Dermis microvascular lymphatic vessel endothelial cell (primary cell): ENCODE data around the gene EPB41L4A. TPM values are rescaled to one million over a fixed set of nuclear protein-coding genes. Genes with fewer than 3 reads are reported as not detected.
"Not testable (repeated sequence)": the region's sequence is repeated elsewhere in the genome, so short reads cannot be mapped to it uniquely, and the experiment has no call there.

ENCODE experiments used
- DNase-seq, 2 donors: peaks; one replicate each; pipeline versions ENCODE4 v3.0.0 to v3.0.0-alpha.2; 2010; ENCODE audit warnings: low read depth in 2 of 2
- total RNA-seq: library from RNA; depleted of rRNA; stranded (reverse); fragments of >200 nt; gene quantifications from 2 replicates; pipeline ENCODE4 v1.2.1, GENCODE V29; 2014

EPB41L4A gene
- total RNA-seq, 1 donor from 2014 or later: 17.8 TPM

DNA sequence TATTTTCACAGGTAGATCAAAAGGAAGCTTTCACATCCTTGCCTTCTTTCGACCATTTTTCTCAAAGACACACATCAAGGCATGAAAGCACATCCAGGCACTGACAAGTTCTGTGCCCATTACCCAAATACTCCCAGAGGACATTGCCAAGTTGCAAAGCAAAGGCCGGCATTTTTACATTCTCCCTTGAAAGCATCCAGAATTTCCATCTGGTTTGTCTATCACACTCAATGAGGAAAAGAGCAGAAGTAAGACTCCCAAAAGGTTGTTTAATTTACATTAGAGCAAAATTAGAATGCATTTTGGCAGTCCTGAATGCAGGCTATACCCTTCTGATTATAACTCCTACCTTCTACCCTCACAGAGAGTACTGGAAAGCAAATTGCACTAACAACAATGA, 160.5 kb downstream of the EPB41L4A start:
- DNase-seq: no peak

DNA sequence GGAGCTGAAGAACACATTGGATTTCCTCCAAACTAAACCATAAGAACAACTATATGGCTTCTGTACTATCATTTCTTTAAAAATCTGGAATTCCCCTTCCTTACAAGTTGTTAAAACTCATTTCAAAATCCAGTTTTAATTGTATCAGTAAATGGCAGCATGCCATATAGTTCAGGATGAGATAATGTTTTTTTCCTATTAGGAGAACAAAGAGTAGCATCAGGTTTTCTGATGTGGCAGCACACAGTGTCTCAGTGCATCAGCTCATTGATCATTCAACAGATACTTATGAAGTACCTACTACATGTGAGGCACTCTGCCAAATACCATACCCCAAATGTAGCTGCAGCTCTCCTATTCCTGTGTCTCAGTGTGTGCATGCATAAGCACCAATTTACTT, 161.1 kb downstream of the EPB41L4A start:
- peak in 1 of 2 donors; percentile 50 for DNase-seq

DNA sequence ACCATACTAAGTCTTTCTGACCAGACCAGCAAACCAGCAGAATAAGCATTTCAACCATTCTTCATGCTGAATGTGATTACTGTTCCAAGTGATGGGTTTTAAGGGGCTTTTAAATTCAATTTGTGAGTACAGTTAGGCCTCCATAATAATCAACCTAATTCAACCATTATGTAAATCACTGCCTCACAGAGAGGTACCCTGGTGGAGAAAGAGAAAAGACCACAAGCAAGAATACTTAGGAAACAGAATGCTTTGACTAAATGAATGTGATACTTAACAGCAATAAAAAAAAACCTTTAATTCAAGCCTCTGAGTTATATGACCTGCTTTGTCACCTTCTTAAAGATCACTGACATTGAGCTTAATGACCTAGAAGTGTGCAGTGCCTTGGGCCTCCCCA, 162.1 kb downstream of the EPB41L4A start:
- no peak for DNase-seq

DNA sequence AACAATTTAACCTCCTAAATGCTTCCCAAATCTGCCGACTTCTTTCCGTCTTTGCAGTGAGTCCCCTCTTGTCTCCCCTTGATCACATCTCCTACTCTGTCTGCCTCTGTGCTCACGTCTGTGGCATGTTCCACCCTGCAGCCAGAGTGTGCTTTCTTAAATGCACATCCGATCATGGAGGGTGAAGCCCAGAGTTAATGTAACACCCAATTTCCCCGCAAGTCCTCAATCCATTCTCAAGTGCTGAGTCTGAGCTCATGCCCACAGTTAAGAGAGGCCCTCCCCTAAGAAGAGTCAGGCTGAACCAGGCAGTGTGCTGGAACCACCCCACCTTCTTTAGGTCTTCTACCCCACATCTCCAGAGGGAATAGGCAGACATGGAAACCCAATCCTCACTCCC, 164.8 kb downstream of the EPB41L4A start:
- peak in 1 of 2 donors; percentile 6 for DNase-seq

DNA sequence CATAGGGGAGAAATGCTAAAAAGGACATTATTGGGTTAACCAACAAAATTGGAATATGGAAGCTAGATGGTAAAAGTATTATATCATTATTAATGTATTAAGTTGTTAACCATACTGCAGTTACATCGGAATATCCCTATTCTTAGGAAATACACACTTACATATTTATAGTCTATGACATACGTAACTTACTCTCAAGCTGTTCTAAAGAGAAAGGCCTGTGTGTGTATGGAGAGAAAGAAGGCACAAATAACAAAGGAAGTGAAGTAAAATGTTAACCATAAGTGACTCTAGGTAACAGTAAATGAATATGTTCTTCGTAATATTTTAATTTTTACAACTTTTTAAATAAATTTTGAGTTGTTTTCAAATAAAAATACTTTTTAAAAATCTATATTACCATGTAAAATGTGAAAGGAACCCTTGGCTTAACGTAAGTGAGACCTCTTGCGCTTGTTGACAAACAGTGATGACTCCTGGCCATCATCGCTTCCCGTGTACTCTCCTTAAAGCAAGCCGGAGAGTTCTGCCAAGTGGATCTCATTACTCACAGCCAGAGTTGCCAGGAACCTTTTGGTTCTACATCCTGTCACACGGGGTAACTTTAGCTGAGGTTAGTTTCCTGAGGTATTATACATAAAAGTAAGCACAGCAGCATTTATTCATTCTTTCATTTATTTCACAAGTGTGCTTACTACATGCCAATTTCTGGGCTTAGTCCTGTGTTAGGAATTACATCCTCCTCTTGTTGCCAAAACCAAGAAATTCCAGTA, 165.4 kb downstream of the EPB41L4A start:
- peak; percentile 71 to 95 for DNase-seq

DNA sequence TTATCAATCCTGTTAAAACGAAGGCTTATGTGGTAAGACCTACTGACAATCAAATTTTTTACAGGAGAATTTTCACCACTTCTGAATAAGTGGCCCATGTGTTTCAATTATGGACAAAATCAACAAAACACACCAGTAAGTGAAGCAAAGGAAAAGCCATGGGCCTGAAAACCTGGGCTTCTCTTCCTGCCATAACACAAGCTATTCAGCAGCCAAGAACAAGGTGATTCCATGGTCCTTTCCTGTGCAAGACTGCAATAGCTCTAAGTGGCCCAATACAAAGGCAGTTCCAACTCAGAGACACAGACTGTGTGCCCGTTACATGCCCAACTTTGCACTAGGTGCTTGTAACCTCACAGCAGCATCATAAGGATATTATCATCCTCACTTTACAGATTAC, 168.5 kb downstream of the EPB41L4A start:
- DNase-seq: peak in 1 of 2 donors; percentile 60

DNA sequence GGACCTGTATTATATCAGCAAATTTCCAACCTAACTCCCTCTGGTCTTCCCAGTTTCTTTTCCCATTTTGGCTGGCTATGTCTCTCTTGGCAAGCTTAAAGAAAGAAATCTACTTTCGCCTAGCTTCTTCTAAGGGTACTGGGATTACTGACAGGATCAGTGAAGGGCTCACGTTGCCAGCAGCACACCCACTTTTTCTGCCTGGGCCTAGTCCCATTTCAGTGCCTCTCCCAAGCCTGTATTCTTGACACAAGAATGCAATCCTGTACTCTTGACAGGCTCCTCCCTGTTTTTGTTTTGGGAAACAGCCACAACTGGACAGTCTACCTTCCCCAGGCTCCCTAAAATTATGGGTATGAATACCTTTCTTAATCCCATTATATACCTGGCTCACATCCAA, 170.5 kb downstream of the EPB41L4A start:
- DNase-seq: no peak

DNA sequence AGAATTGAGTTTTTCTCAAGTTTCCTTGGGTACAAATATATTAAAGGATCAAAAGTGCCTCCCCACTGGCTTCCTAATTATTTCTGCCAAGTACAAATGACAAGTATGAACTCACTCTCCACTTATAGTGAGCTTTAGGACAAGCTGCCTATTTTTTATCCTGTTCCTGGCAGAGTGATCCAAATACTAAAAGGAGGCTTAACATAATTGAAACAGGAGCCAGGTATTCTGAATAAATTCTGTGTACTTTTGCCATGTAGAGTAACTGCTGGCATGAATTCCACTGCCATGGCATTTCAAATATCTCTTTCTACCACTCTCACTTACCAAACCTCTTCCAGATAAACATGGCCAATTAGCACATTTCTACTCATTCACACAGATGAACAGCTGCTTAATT, 171.1 kb downstream of the EPB41L4A start:
- DNase-seq: no peak

DNA sequence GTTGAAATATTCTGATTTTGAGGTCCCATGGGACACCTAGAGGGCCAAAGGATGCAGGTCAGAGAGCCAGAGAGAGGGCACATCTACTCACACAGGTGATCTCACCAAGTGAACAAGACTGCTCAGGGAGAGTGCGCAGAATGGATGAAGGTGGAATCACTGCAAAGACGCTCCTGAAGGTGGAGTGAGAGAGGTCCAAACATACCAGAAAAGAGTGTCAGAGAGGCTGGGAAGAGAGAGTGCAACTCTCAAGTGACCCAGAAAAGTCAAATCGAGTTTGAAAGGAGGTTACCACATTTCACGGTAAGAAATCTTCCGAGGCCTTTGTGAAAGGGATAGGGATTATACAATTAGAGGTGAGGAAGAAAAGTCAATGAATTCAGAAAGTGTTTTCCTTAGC, 173.4 kb downstream of the EPB41L4A start:
- no peak for DNase-seq

DNA sequence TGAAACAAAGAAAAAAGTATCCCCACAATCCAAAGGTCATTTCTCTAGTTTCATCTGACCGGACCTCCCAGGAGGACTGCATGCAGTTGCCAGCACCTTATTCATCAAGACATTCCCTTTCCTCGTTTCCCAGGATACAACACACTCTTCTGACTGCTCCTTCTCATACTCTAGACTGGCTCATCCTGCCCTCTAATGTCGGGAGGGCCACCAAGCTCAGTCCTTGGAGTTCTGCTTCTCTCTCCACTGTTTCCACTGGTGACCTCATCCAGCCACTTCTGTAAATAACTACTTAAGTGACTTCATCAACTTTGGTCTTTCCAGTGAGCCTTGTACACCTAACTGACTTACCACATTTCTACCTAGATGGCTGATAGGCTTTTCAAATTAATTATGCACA, 179.1 kb downstream of the EPB41L4A start:
- DNase-seq: no peak

DNA sequence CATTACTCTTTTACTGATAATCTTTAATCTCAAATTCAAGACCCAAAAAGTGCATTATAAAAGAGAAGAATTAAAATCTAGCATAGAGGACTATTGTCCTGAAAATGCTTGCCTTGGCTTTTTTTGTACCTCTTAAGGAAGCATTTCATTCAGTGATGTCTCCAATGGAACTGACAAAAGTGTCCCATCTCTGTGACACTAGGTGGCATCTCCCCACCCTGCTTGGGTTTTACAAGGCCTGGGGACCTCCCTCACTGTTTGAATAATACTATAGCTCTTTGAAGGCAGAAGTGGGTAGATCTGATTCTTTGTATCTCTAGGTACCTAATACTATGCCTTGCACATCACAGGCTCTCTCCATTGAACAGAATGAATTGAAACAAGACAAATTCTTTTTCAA, 180.6 kb downstream of the EPB41L4A start:
- peak; percentile 14 to 36 for DNase-seq

DNA sequence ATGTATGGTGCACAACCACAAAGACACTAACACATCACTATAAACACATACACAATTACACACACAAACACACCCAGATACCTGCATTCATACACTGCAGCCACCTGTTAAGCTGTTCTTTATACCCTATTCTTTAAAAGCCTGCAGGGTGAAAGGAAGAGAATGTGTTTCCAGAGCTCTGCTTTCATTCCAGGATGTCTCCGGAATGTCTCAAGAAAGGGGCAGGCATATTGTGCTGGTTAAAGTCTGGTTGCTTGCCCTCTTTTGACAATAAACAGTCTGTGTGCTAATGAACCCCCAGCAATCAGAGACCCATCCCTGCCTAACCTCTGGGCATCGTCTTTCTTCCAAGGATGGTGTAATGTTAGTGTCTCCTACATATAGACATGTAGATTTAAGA, 181.6 kb downstream of the EPB41L4A start:
- no peak for DNase-seq

DNA sequence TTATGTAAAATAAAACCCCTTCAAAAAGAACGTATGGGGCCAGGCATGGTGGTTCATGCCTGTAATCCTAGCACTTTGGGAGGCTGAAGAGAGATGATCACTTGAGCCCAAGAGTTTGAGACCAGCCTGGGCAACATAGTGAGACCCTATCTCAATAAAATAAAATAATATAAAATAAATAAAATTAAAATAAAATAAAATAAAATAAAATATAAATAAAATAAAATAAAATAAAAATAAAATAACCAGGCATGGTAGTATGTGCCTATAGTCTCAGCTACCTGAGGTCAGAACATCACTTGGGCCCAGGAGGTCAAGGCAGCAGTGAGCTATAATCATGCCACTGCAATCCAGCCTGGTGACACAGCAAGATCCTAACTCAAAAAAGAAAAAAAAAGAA, 185.1 kb downstream of the EPB41L4A start:
- no peak for DNase-seq

DNA sequence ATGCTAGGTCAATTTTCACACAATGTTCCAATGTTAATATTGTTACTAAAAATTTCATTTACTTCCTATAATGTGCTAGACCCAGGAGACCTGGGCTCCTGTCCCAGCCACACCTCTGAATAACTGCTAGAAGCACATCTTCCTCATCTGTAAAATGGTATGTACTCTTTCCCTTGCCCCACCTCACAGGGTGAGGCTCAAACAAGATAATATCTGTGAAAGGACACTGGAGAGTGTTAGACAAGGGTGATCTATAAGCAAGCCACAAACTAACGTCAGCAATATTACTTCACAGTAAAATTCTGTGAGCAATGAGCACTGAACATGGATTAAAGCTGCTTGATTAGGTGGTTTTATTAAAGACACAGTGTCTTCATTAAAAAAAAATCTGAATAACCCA, 186.4 kb downstream of the EPB41L4A start:
- no peak for DNase-seq

DNA sequence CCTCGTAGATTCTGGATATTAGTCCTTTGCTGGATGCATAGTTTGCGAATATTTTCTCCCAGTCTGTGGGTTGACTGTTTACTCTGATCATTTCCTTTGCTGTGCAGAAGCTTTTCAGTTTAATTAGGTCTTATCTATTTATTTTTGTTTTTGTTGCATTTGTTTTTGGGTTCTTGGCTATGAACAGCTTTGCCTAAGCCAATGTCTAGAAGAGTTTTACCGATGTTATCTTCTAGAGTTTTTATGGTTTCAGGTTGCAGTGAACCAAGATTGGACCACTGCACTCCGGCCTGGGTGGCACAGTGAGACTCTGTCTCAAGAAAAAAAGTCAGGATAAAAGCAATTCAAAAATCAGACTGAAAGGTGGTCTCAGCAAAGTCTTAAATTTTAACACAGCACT, 188.5 kb downstream of the EPB41L4A start:
- no peak for DNase-seq

DNA sequence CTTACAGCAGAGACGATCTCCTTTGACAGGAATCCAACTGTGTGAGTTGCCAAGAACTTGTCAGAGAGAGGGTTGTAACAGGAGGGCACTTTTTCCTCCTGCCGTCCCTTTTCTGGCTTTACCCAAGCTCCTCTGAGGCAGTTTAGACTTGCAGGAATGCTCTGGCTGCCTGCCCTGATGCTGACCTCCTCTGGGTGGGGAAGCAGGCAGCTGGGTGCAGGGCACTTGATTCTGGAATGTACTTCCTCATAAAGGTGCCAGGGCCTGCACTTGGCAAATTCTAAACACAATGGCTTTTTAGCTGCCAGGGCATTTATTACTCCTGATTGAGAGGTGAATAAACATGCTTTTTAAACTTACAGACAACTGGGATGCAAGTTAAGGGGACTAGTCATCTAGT, 190.4 kb downstream of the EPB41L4A start:
- peak in 1 of 2 donors; percentile 51 for DNase-seq

DNA sequence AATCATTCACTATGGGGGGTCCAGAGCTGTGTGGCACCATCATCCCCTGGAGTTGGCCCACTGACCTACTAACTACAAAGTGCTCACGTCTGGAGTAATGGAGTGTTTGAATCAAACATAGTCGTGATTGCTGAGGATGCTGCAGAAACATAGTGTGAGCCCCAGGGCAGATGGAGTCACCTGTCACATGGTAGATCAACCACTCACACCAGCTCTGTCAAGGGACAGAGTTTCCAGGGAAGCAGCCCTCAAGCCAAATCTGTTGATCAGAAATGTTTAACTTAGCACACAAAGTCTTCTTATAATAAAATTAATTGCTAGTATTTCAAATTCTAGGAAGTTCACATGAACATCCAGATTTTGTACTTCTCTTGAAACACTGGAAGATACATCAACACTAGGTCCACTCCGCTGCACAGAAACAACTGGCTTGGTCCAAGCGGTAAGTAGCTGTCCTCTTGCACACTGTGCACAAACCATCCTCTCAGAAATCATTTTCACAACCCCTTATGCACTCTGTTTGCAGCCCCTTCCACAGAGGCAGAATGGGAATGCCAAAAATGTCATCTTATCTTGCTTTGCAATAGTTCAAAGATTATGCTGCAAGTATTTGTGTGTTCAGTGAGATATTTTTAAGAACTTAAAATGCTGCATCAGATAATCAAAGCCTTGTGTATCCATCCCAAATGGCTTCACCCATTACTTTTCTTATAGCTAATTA, 191.0 kb downstream of the EPB41L4A start:
- DNase-seq: no peak

DNA sequence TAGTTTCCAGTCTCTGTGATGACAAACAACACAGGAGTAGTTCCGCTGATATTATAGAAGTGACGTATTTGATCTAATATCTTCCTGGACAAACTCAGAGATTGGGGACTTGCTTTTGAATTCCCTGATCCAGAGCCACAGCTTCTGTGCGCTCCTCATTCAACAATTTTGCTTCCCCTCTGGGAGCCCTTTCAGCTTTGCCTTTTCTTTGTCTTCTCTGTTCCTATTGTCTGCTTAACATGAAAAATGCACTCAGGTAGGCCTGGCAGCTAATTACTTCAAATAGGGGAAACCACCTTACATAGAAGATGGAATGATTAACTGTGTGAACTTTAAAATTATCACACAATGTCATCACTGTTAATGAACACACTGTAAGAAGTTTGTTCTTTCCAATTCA, 192.9 kb downstream of the EPB41L4A start:
- DNase-seq: no peak

DNA sequence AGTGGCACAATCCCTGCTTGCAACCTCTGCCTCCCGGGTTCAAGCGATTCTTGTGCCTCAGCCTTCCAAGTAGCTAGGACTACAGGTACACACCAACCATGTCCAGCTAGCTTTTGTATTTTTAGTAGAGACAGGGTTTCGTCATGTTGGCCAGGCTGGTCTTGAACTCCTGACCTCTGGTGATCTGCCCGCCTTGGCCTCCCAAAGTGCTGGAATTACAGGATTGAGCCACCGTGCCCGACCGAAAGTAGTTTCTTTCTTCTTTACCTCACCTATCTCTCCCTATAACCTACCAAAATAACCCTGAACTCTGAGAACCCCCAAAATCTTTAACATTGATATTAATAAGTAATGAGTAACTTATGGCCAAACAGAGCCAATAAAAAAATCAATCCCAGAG, 196.1 kb downstream of the EPB41L4A start:
- not testable (repeated sequence) for DNase-seq

DNA sequence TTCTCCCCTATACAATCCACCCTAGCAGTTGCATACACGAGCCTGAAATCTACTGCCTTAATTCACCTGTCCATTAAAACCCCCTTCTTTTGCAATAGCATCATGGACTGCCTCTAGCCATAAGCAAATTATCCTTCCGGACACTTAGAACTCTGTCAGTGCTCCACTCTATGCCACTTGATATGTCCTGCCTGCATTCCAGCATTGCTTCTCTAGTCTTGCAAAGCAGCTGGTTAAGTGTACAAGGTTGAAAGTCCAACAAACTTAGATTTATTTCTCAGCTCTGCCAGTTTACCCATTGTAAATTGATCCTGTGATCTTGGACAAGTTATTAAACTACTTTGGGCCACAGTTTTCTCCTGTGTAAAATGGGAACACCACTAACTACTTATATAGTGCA, 197.9 kb downstream of the EPB41L4A start:
- no peak for DNase-seq

DNA sequence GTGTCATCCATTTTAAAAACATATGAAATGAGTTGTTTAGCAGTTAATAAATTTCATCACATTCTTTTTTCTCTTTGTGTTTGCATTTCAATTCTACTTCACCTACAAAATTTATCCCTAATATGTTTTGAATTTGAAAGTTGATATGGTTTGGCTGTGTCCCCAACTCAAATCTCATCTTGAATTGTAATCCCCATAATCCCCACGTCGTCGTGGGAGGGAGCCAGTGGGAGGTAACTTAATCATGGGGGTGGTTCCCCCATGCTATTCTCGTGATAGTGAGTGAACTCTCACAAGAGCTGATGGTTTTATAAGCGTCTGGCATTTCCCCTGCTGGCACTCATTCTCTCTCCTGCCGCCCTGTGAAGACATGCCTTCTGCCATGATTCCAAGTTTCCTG, 200.1 kb downstream of the EPB41L4A start:
- DNase-seq: no peak

DNA sequence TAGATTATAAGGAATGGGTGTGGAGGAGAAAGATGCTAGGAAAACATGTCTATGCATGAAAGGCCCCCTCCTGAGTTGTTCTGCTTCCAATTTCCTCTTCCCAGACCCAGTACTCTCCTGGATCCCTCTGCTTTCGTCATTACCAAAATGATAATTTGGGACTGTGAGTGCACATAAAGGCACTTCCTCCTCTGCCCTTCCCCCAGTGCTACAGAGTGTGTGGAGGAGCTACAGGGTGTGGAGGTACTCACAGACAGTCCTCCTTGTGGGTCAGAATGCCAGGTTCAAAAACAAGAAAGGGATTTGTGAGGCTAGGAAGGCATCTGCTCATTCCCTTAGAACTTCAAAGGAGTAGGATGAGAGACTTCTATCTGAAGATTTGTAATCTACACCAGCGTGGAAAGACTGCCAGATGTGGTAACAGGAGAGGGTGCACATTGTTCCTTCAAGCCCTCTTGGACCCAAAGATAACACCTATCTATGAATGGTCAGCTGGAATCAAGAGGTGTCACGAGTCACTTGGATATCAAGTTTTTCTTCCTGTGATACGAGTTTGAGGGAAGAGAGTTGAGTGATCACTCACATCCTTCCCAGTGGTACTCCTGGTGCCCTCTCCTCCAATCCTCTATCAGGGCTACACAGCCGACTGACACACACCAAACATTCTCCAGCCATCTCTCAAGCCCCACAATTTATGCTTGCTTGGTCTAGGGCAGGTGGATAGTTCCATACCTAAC, 201.1 kb downstream of the EPB41L4A start:
- DNase-seq: no peak
